ENCODE results near the gene ESR1. TPM values are rescaled to one million over a fixed set of nuclear protein-coding genes. Genes with fewer than 3 reads are reported as not detected.

The ESR1 gene
- total RNA-seq, 2 experiments from 2014 or later, result 0.38 to 0.79 TPM

DNA sequence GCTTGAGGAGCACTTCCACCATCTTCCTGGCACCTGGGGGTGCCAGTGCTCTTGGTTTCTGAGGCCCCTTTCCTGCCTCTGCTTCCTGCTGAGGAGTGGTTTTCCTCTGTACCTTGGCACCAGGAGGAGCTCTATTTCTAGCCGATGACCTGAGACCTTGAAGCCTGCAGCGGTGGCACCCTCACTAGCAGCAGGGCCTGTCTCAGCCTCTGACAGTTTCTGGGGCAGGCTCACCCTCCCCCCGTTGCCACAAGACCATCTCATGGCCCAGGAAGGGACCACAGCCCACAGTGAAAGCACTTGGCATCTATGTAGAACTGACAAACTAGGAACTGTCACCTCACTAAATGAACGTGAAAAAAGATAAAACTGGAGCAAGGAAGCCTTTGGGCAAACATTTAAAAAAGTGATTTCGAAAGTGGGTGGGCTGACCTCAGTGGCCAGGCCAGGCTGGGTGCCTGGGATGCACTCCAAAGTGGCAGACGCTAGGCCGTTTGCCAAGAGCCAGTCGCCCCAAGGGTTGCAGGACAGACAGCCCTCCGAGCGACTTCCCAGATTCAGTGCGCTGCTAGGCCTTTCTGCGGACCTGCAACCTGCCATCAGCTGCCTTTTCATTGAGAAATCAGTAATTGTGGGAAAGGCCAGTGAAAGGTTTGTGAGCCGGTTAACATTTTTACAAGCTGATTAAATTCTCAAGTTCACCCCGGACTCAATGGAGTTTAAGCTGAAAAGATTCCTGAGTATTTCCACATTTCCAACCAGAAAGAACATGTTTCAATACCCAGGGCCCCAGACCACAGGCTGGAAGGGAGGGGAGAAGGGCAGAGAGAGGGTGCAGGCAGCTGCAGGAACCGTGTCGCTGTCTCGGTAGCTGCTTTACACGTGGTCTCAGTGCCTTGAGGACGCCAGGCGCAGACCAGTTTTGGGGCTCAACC is 303.7 kb downstream of the ESR1 start:
- POLR2A ChIA-PET, result no interaction called here
- CTCF ChIA-PET, result interaction anchor here (1.0 to 1.5 kb wide), 2 partner anchors 14 to 154 kb away, joined by 3 to 5 read pairs; no protein-coding TSS in a partner anchor
- intact Hi-C loops (cut with micrococcal nuclease), result no loop called here
- Mint-ChIP-seq H3K27me3 (peaks cover 2% of the 10 kb centered on the region), H3K4me1 (ENCODE audit: low read depth) (no peaks in the 10 kb centered on the region), H3K27ac (no peak overlapping the region), H3K9me3 (no peaks in the 10 kb centered on the region), H3K4me3 (no peak overlapping the region), H3K36me3 (ENCODE audit: low read depth) (no peaks in the 10 kb centered on the region)
- TF ChIP-seq, protein P1, sequence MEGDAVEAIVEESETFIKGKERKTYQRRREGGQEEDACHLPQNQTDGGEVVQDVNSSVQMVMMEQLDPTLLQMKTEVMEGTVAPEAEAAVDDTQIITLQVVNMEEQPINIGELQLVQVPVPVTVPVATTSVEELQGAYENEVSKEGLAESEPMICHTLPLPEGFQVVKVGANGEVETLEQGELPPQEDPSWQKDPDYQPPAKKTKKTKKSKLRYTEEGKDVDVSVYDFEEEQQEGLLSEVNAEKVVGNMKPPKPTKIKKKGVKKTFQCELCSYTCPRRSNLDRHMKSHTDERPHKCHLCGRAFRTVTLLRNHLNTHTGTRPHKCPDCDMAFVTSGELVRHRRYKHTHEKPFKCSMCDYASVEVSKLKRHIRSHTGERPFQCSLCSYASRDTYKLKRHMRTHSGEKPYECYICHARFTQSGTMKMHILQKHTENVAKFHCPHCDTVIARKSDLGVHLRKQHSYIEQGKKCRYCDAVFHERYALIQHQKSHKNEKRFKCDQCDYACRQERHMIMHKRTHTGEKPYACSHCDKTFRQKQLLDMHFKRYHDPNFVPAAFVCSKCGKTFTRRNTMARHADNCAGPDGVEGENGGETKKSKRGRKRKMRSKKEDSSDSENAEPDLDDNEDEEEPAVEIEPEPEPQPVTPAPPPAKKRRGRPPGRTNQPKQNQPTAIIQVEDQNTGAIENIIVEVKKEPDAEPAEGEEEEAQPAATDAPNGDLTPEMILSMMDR (IDR thresholded peaks at IDR 0.05), result no peak
- no peak for ATAC-seq
- DNase-seq, result no peak

DNA sequence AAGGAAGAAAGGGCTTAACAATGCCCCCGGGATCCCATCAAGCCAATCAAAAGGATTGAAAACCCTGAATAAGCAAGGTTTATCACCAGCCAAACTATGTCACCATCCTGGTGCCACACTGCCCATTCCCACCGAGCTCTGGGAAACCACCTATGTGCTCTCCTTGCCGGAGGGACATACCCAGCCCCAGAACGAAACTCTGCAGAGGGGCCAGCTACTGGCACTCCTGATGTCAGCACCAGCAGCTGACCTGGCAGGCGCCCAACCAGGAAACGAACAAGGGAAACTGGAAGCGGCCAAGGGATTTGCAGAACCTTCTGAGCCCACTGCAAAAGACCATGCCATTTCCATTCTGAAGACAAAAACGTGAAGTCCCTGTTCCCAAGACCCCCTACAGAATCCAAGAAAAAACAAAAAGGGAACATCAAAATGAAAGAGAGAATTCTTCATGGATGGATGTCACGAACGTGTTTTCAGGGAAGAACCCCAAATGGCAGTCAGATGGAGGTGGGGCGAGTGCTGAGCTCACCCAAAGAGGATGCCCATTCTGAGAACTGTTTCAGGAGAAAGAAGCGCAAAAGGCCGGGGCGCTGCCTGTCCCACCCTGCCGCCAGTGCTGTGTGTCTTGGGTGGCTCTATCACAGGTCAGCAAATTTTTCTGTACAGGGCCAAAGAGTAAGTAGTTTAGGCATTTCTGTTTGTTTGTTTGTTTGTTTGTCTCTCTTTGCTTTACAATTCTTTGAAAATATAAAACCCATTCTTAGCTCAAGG is 305.2 kb downstream of the ESR1 start:
- Mint-ChIP-seq H3K27ac (no peak overlapping the region), H3K27me3 (peaks cover 2% of the 10 kb centered on the region), H3K4me1 (ENCODE audit: low read depth) (peaks cover 3% of the 10 kb centered on the region), H3K4me3 (no peak overlapping the region), H3K9me3 (no peaks in the 10 kb centered on the region), H3K36me3 (ENCODE audit: low read depth) (no peaks in the 10 kb centered on the region)
- intact Hi-C loops (cut with micrococcal nuclease), result no loop called here
- CTCF ChIA-PET, result no interaction called here
- POLR2A ChIA-PET, result interaction anchor here (0.6 kb wide), 1 partner anchor 18 kb away, joined by 3 read pairs; no protein-coding TSS in a partner anchor
- ATAC-seq (no peak), DNase-seq (no peak)
- TF ChIP-seq, protein P1 (IDR thresholded peaks at IDR 0.05), result no peak

DNA sequence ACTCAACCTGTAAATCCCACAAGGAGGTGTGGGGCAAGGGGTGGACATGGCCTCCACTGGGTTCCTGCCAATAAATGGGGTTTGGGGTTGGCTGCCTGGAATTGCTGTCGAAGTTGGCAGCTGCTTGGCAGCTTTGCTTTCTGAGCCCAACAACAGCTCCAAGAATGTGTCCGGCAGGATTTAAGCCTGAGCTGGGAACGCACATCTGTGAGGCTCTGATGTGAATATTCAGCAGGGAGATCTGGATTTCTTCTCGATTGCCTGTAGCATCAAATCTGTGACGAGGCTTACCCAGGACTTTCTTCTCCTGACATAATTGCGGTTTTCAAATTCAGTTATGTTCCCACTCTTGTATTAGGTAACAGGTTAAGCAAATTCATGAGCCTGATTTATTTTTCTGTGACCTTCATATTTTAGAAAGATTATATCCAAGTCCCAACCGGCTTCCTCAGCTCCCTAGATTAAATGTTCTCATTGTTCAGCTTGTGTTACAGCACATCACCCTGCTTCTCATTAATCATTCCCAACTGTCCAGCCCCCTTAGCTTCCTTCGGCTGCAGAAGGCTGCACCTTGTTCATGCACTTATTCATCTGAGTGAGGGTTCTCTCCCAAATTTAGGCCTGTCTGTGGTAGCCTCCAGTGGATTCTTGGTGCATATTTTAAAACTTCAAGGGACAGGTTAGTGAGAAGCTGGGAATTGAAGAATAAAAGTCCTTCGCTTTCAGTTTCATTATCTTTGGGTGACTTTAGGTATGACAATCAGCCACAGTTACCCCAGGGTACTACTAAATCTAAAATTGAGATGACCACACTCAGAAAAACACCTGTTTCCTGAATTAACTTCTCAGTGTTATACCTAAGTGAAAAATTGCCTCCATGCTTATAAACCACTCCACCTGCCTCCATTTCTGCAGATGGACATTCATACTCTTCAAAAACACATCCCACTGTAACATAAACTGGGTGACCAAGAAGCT is 310.0 kb downstream of the ESR1 start:
- ChIA-PET POLR2A (no interaction called here), CTCF (interaction anchor here (1.7 kb wide), 1 partner anchor 352 kb away, joined by 6 read pairs; no protein-coding TSS in a partner anchor)
- no peak for DNase-seq
- Mint-ChIP-seq H3K27me3 (no peaks in the 10 kb centered on the region), H3K4me3 (no peak overlapping the region), H3K36me3 (ENCODE audit: low read depth) (peaks cover 24% of the 10 kb centered on the region), H3K27ac (peak overlapping the region; percentile 13), H3K4me1 (ENCODE audit: low read depth) (peaks cover 9% of the 10 kb centered on the region), H3K9me3 (peaks cover 2% of the 10 kb centered on the region)
- intact Hi-C loops (cut with micrococcal nuclease), result no loop called here
- no peak for ATAC-seq
- TF ChIP-seq, protein P1 (IDR thresholded peaks at IDR 0.05), result no peak

DNA sequence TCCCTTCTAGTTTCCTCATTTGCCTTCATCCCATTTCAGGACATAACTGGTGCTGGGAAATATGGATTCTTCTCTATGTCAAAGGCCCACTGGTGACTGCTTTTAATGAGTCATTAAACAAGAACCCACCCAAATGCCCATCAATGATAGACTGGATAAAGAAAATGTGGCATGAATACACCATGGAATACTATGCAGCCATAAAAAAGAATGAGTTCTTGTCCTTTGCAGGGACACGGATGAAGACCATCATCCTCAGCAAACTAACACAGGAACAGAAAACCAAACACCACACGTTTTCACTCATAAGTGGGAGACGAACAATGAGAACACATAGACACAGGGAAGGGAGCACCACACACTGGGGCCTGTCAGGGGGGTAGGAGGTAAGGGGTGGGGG is 310.7 kb downstream of the ESR1 start:
- intact Hi-C loops (cut with micrococcal nuclease), result no loop called here
- Mint-ChIP-seq H3K9me3 (peaks cover 2% of the 10 kb centered on the region), H3K27me3 (no peaks in the 10 kb centered on the region), H3K36me3 (ENCODE audit: low read depth) (peaks cover 24% of the 10 kb centered on the region), H3K27ac (no peak overlapping the region), H3K4me1 (ENCODE audit: low read depth) (peaks cover 9% of the 10 kb centered on the region), H3K4me3 (no peak overlapping the region)
- DNase-seq, result no peak
- no peak for ATAC-seq
- ChIA-PET POLR2A (no interaction called here), CTCF (no interaction called here)
- TF ChIP-seq, protein P1 (IDR thresholded peaks at IDR 0.05), result no peak
